HG02571 (cell line): ENCODE results near the gene UMAD1.

ENCODE experiments used
- ATAC-seq: cut with Tn5 transposase; IDR thresholded peaks from one replicate; pipeline ENCODE4 v1.9.1; 2021; ENCODE audit warnings: mild to moderate bottlenecking, moderate library complexity; ENCODE audit not compliant: unreplicated experiment

UMAD1 gene

GRCh38 chr7:7869036-7869435 lies 228.5 kb downstream of the UMAD1 start:
- ATAC-seq: no peak

- ATAC-seq: no peak
Observed at GRCh38 chr7:7869651-7870050, 229.1 kb downstream of the UMAD1 start.

GRCh38 chr7:7870555-7870954 lies 230.0 kb downstream of the UMAD1 start:
- no peak for ATAC-seq

GRCh38 chr7:7876419-7876818 lies 235.9 kb downstream of the UMAD1 start:
- no peak for ATAC-seq

- no peak for ATAC-seq
Observed at GRCh38 chr7:7881581-7881980, 241.0 kb downstream of the UMAD1 start.

- ATAC-seq: no peak
Observed at GRCh38 chr7:7882888-7883287, 242.3 kb downstream of the UMAD1 start.

- no peak for ATAC-seq
Observed at GRCh38 chr7:7883394-7883793, 242.8 kb downstream of the UMAD1 start.

- no peak for ATAC-seq
Observed at GRCh38 chr7:7884855-7885254, 244.3 kb downstream of the UMAD1 start.

- ATAC-seq: no peak
Observed at GRCh38 chr7:7889791-7890568, 249.4 kb downstream of the UMAD1 start.

- ATAC-seq: no peak
Observed at GRCh38 chr7:7895004-7895650, 254.6 kb downstream of the UMAD1 start.

GRCh38 chr7:7895754-7896153 lies 255.2 kb downstream of the UMAD1 start:
- ATAC-seq: no peak

- no peak for ATAC-seq
Observed at GRCh38 chr7:7897509-7897908, 257.0 kb downstream of the UMAD1 start.

- no peak for ATAC-seq
Observed at GRCh38 chr7:7897949-7898515, 257.5 kb downstream of the UMAD1 start.

- ATAC-seq: no peak
Observed at GRCh38 chr7:7902845-7903244, 262.3 kb downstream of the UMAD1 start.

- ATAC-seq: no peak
Observed at GRCh38 chr7:7907306-7907705, 266.8 kb downstream of the UMAD1 start.

- no peak for ATAC-seq
Observed at GRCh38 chr7:7908622-7909145, 268.1 kb downstream of the UMAD1 start.

GRCh38 chr7:7909376-7909775 lies 268.8 kb downstream of the UMAD1 start:
- ATAC-seq: no peak

- no peak for ATAC-seq
Observed at GRCh38 chr7:7911369-7912123, 271.0 kb downstream of the UMAD1 start.

- no peak for ATAC-seq
Observed at GRCh38 chr7:7912937-7913336, 272.4 kb downstream of the UMAD1 start.

GRCh38 chr7:7913504-7913903 lies 273.0 kb downstream of the UMAD1 start:
- ATAC-seq: no peak

GRCh38 chr7:7914547-7914946 lies 274.0 kb downstream of the UMAD1 start:
- no peak for ATAC-seq
